ENCODE results near the gene CNKSR1.

CNKSR1 gene

GRCh38 chr1:26184883-26185282 is 7.6 kb downstream of the CNKSR1 start:
- DNase-seq, result no peak

- DNase-seq, result no peak
These were observed 10.6 kb downstream of the CNKSR1 start for GRCh38 chr1:26187882-26188281.

GRCh38 chr1:26188477-26188876 is 11.2 kb downstream of the CNKSR1 start:
- DNase-seq, result no peak

- DNase-seq, result no peak
These were observed 12.0 kb downstream of the CNKSR1 start for GRCh38 chr1:26189331-26189730.

GRCh38 chr1:26189751-26190275 is 12.5 kb downstream of the CNKSR1 start:
- no peak for DNase-seq

GRCh38 chr1:26190373-26190987 is 13.2 kb downstream of the CNKSR1 start, which contains the start of gene CATSPER4:
Gene CATSPER4, plus strand, starts transcription at chr1:26190602. Its CDS starts 26 bp downstream, at chr1:26190628.
- DNase-seq, result no peak

- DNase-seq, result no peak
These were observed 14.4 kb downstream of the CNKSR1 start for GRCh38 chr1:26191739-26192138.

GRCh38 chr1:26195805-26196204 is 18.5 kb downstream of the CNKSR1 start:
- DNase-seq, result no peak

- no peak for DNase-seq
These were observed 20.0 kb downstream of the CNKSR1 start for GRCh38 chr1:26197301-26197700.

GRCh38 chr1:26197813-26198212 is 20.5 kb downstream of the CNKSR1 start:
- DNase-seq, result no peak

GRCh38 chr1:26200413-26200812 is 23.1 kb downstream of the CNKSR1 start:
- DNase-seq, result no peak

GRCh38 chr1:26203642-26204318 is 26.5 kb downstream of the CNKSR1 start:
- DNase-seq, result no peak

GRCh38 chr1:26210147-26210870 is 33.0 kb downstream of the CNKSR1 start:
- no peak for DNase-seq

GRCh38 chr1:26212726-26213125 is 35.4 kb downstream of the CNKSR1 start:
- no peak for DNase-seq

GRCh38 chr1:26213335-26213905 is 36.1 kb downstream of the CNKSR1 start:
- DNase-seq, result no peak

- no peak for DNase-seq
These were observed 38.0 kb downstream of the CNKSR1 start for GRCh38 chr1:26215246-26215645.

GRCh38 chr1:26218906-26219494 is 41.7 kb downstream of the CNKSR1 start:
- no peak for DNase-seq

GRCh38 chr1:26220199-26220912 is 43.1 kb downstream of the CNKSR1 start:
- no peak for DNase-seq

- no peak for DNase-seq
These were observed 43.8 kb downstream of the CNKSR1 start for GRCh38 chr1:26221094-26221493.

- DNase-seq, result no peak
These were observed 47.3 kb downstream of the CNKSR1 start for GRCh38 chr1:26224606-26225005.

GRCh38 chr1:26225033-26225831 is 47.9 kb downstream of the CNKSR1 start:
- peak; percentile 27 to 48 for DNase-seq

Data from stimulated activated CD4-positive, alpha-beta T cell treated with anti-CD3 and anti-CD28 coated beads, Interleukin-4, amount 100 ng/mL, for 4 hours (primary cell).